ENCODE measurements around the gene ABR.
A peak's percentile ranks its signal among the peaks of the same experiment; 100 is the strongest.

The ABR gene

GRCh38 chr17:970364-970763 lies 209.4 kb downstream of the ABR start:
- H3K27ac ChIP-seq (ENCODE audit: poor library complexity, severe bottlenecking), result peak overlapping the region; percentile 98

GRCh38 chr17:969811-970355 lies 209.9 kb downstream of the ABR start:
- H3K4me3 ChIP-seq (ENCODE audit: severe bottlenecking), result peak overlapping the region; percentile 1

More at GRCh38 chr17:970364-970763, 209.4 kb downstream of the ABR start:
- Histone ChIP-seq H3K36me3 (ENCODE audit: low read depth) (peaks cover 44% of the 10 kb centered on the region), H3K4me1 (ENCODE audit: insufficient read depth, poor library complexity, severe bottlenecking) (peaks cover 62% of the 10 kb centered on the region), H3K4me3 (ENCODE audit: severe bottlenecking) (no peak overlapping the region), H3K9me3 (ENCODE audit: severe bottlenecking) (no peaks in the 10 kb centered on the region), H3K27me3 (ENCODE audit: insufficient read depth, poor library complexity, severe bottlenecking) (no peaks in the 10 kb centered on the region)
- ATAC-seq (ENCODE audit: low read depth), result no peak
- TF ChIP-seq, protein P1, sequence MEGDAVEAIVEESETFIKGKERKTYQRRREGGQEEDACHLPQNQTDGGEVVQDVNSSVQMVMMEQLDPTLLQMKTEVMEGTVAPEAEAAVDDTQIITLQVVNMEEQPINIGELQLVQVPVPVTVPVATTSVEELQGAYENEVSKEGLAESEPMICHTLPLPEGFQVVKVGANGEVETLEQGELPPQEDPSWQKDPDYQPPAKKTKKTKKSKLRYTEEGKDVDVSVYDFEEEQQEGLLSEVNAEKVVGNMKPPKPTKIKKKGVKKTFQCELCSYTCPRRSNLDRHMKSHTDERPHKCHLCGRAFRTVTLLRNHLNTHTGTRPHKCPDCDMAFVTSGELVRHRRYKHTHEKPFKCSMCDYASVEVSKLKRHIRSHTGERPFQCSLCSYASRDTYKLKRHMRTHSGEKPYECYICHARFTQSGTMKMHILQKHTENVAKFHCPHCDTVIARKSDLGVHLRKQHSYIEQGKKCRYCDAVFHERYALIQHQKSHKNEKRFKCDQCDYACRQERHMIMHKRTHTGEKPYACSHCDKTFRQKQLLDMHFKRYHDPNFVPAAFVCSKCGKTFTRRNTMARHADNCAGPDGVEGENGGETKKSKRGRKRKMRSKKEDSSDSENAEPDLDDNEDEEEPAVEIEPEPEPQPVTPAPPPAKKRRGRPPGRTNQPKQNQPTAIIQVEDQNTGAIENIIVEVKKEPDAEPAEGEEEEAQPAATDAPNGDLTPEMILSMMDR (IDR thresholded peaks at IDR 0.05; ENCODE audit: poor library complexity, severe bottlenecking), result no peak
- no peak for DNase-seq (ENCODE audit: low spot score)

DNA sequence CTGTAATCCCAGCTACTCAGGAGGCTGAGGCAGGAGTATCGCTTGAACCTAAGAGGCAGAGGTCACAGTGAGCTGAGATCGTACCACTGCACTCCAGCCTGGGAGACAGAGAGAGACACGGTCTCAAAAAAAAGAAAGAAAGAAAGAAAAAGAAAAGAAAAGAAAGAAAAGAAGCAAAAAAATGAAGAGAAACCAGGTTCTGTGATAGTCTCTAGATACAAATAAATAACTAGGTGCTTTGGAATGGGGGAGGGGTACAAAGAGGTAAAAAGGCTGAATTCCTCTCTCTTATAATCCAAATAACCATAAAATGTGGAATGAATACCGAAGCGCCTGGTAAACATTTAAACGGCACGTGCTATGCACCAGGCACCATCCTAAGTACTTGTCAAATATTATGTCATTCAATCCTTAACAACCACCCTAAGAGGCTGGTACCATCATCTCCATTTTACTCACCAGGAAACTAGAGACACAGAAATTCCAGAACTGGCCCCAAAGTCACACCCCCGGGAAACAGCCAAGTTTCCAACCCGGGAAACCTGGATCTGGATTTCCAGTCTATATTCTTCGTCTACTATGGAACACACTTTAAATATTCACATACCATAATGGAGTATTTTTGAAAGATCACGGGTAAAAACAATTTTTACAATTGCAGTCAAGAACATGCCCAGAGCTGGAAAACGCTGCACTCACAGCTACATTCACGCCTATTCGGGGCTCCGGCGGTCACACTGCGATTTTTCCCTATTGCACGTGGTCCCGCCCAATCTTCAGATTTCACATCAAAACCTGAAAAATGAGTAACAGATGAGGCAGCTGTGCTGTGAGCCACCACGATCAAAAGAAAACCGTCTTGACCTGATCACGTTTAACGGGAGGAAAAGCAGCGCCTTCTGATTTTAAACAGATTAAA lies 210.7 kb downstream of the ABR start:
- TF ChIP-seq, protein P1 (IDR thresholded peaks at IDR 0.05; ENCODE audit: poor library complexity, severe bottlenecking), result no peak
- DNase-seq (ENCODE audit: low spot score) (no peak), ATAC-seq (ENCODE audit: low read depth) (no peak; the same call in 2 of the 3 replicates)
- Histone ChIP-seq H3K4me1 (ENCODE audit: insufficient read depth, poor library complexity, severe bottlenecking) (peaks cover 50% of the 10 kb centered on the region), H3K27me3 (ENCODE audit: insufficient read depth, poor library complexity, severe bottlenecking) (no peaks in the 10 kb centered on the region), H3K9me3 (ENCODE audit: severe bottlenecking) (no peaks in the 10 kb centered on the region), H3K27ac (ENCODE audit: poor library complexity, severe bottlenecking) (peak overlapping the region; percentile 98), H3K4me3 (ENCODE audit: severe bottlenecking) (peak overlapping the region; percentile 1), H3K36me3 (ENCODE audit: low read depth) (peaks cover 43% of the 10 kb centered on the region)

More at GRCh38 chr17:969811-970355, 209.9 kb downstream of the ABR start:
- Histone ChIP-seq H3K36me3 (ENCODE audit: low read depth) (peaks cover 45% of the 10 kb centered on the region), H3K27me3 (ENCODE audit: insufficient read depth, poor library complexity, severe bottlenecking) (no peaks in the 10 kb centered on the region), H3K27ac (ENCODE audit: poor library complexity, severe bottlenecking) (peak overlapping the region; percentile 98), H3K9me3 (ENCODE audit: severe bottlenecking) (no peaks in the 10 kb centered on the region), H3K4me1 (ENCODE audit: insufficient read depth, poor library complexity, severe bottlenecking) (peaks cover 58% of the 10 kb centered on the region)
- DNase-seq (ENCODE audit: low spot score), result no peak
- ATAC-seq (ENCODE audit: low read depth), result no peak
- TF ChIP-seq, protein P1 (IDR thresholded peaks at IDR 0.05; ENCODE audit: poor library complexity, severe bottlenecking), result no peak

DNA sequence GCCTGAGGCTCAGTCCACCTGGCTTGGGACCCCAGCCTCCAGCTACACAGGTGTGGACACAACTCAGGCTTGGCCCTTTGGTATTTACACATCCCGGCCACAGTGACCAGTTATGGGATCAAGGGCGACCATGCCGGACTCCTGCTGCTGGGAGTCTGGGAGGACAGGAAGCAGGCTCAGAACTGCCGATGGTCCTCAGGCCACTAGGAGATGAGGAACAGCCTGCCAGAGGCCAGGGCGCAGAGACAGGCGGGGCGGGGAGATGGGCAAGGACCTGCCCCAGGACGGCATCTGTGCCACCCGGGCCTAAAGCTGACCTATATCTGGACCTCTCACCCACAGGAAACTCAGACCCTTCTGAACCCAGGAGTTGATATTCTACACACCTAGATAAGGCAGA lies 212.7 kb downstream of the ABR start:
- TF ChIP-seq, protein P1 (IDR thresholded peaks at IDR 0.05; ENCODE audit: poor library complexity, severe bottlenecking), result no peak
- H3K36me3 ChIP-seq (ENCODE audit: low read depth), result peaks cover 43% of the 10 kb centered on the region
- H3K9me3 ChIP-seq (ENCODE audit: severe bottlenecking), result no peaks in the 10 kb centered on the region
- ATAC-seq (ENCODE audit: low read depth) (no peak), DNase-seq (ENCODE audit: low spot score) (no peak)
- H3K4me1 ChIP-seq (ENCODE audit: insufficient read depth, poor library complexity, severe bottlenecking), result peaks cover 38% of the 10 kb centered on the region
- no peak overlapping the region for H3K27ac ChIP-seq (ENCODE audit: poor library complexity, severe bottlenecking)
- H3K4me3 ChIP-seq (ENCODE audit: severe bottlenecking), result no peak overlapping the region
- H3K27me3 ChIP-seq (ENCODE audit: insufficient read depth, poor library complexity, severe bottlenecking), result no peaks in the 10 kb centered on the region
